GM18499 (cell line): ENCODE measurements around the gene EML6.

Experiments used
- ATAC-seq: cut with Tn5 transposase; IDR thresholded peaks from one replicate; pipeline ENCODE4 v1.9.1; 2021; ENCODE audit warnings: moderate number of reproducible peaks; ENCODE audit not compliant: insufficient read depth, unreplicated experiment

Gene EML6

GRCh38 chr2:54936766-54937165 is 213.3 kb downstream of the EML6 start:
- no peak for ATAC-seq

- no peak for ATAC-seq
These were observed 216.1 kb downstream of the EML6 start for GRCh38 chr2:54939446-54940118.

GRCh38 chr2:54940723-54941122 is 217.3 kb downstream of the EML6 start:
- no peak for ATAC-seq

GRCh38 chr2:54941248-54941984 is 218.0 kb downstream of the EML6 start:
- ATAC-seq: no peak

- ATAC-seq: no peak
These were observed 218.9 kb downstream of the EML6 start for GRCh38 chr2:54942373-54942772.

- no peak for ATAC-seq
These were observed 221.4 kb downstream of the EML6 start for GRCh38 chr2:54944724-54945326.

GRCh38 chr2:54945391-54946219 is 222.1 kb downstream of the EML6 start:
- no peak for ATAC-seq

GRCh38 chr2:54946220-54946805 is 222.9 kb downstream of the EML6 start:
- ATAC-seq: no peak

GRCh38 chr2:54947136-54947535 is 223.7 kb downstream of the EML6 start:
- no peak for ATAC-seq

- no peak for ATAC-seq
These were observed 224.2 kb downstream of the EML6 start for GRCh38 chr2:54947646-54948045.

GRCh38 chr2:54948120-54948519 is 224.7 kb downstream of the EML6 start:
- ATAC-seq: no peak

GRCh38 chr2:54949431-54949830 is 226.0 kb downstream of the EML6 start:
- no peak for ATAC-seq

GRCh38 chr2:54950811-54951210 is 227.3 kb downstream of the EML6 start:
- no peak for ATAC-seq

- no peak for ATAC-seq
These were observed 229.0 kb downstream of the EML6 start for GRCh38 chr2:54952425-54952824.

- ATAC-seq: no peak
These were observed 229.6 kb downstream of the EML6 start for GRCh38 chr2:54952978-54953456.

GRCh38 chr2:54954158-54954557 is 230.7 kb downstream of the EML6 start:
- no peak for ATAC-seq

GRCh38 chr2:54954705-54955357 is 231.4 kb downstream of the EML6 start:
- no peak for ATAC-seq

GRCh38 chr2:54955358-54956110 is 232.1 kb downstream of the EML6 start:
- ATAC-seq: no peak

- ATAC-seq: no peak
These were observed 232.7 kb downstream of the EML6 start for GRCh38 chr2:54956111-54956627.
